HG03432 (cell line): ENCODE data around the gene RPL23.
A peak's percentile ranks its signal among the peaks of the same experiment; 100 is the strongest.

Experiments used
- ATAC-seq: cut with Tn5 transposase; IDR thresholded peaks from one replicate; pipeline ENCODE4 v1.9.1; 2021; ENCODE audit warnings: mild to moderate bottlenecking, moderate library complexity; ENCODE audit not compliant: unreplicated experiment

The RPL23 gene

GRCh38 chr17:38853292-38854219 lies at the start of gene RPL23:
Gene RPL23 (minus strand): TSS chr17:38853721. CDS start chr17:38853710, 11 bp downstream.
- ATAC-seq = peak; percentile 81

GRCh38 chr17:38900978-38901656 lies 47.6 kb upstream of the RPL23 start:
- ATAC-seq = no peak

- peak; percentile 5 for ATAC-seq
Measured at GRCh38 chr17:38899421-38899820, 45.9 kb upstream of the RPL23 start.

GRCh38 chr17:38898812-38899348 lies 45.4 kb upstream of the RPL23 start:
- peak; percentile 82 for ATAC-seq

- peak; percentile 28 for ATAC-seq
Measured at GRCh38 chr17:38898291-38898679, 44.8 kb upstream of the RPL23 start.

- no peak for ATAC-seq
Measured at GRCh38 chr17:38897671-38898290, 44.3 kb upstream of the RPL23 start.

GRCh38 chr17:38897176-38897575 lies 43.7 kb upstream of the RPL23 start:
- no peak for ATAC-seq

GRCh38 chr17:38896346-38896954 lies 42.9 kb upstream of the RPL23 start:
- no peak for ATAC-seq

GRCh38 chr17:38894276-38894675 lies 40.8 kb upstream of the RPL23 start:
- ATAC-seq = no peak

GRCh38 chr17:38893607-38894006 lies 40.1 kb upstream of the RPL23 start:
- ATAC-seq = no peak

GRCh38 chr17:38893113-38893512 lies 39.6 kb upstream of the RPL23 start:
- ATAC-seq = no peak

- ATAC-seq = no peak
Measured at GRCh38 chr17:38892620-38893019, 39.1 kb upstream of the RPL23 start.

GRCh38 chr17:38892083-38892482 lies 38.6 kb upstream of the RPL23 start:
- ATAC-seq = no peak

GRCh38 chr17:38891441-38891840 lies 37.9 kb upstream of the RPL23 start:
- no peak for ATAC-seq

- ATAC-seq = no peak
Measured at GRCh38 chr17:38890410-38890746, 36.9 kb upstream of the RPL23 start.

GRCh38 chr17:38889745-38890409 lies 36.4 kb upstream of the RPL23 start:
- no peak for ATAC-seq

- no peak for ATAC-seq
Measured at GRCh38 chr17:38888842-38889241, 35.3 kb upstream of the RPL23 start.

GRCh38 chr17:38886643-38887010 lies 33.1 kb upstream of the RPL23 start:
- no peak for ATAC-seq

- no peak for ATAC-seq
Measured at GRCh38 chr17:38885728-38886642, 32.5 kb upstream of the RPL23 start.
